Right ventricle myocardium superior (tissue), 1 donor: Measurements from ENCODE around the gene HGD. TPM values are rescaled to one million over a fixed set of nuclear protein-coding genes. Genes with fewer than 3 reads are reported as not detected.
"Not testable (repeated sequence)": the region's sequence is repeated elsewhere in the genome, so short reads cannot be mapped to it uniquely, and the experiment has no call there.

Source experiments
- ATAC-seq: fragments of 200-7000 bp; cut with Tn5 transposase; one replicate; pipeline ENCODE4 v1.9.1; 2020; ENCODE audit warnings: mild to moderate bottlenecking; ENCODE audit not compliant: poor library complexity
- DNase-seq: peaks from one replicate; pipeline ENCODE4 v3.0.0-alpha.2; 2020
- intact Hi-C: fragments of 100-400 bp; cut with DNase I; formaldehyde crosslinking; loops from one replicate; pipeline ENCODE4 v1.11.2; 2022
- long read RNA-seq: library from polyadenylated mRNA; unstranded; transcript quantifications from one replicate; pipeline ENCODE4 v2.0.0, GENCODE V29; 2021
- total RNA-seq: library from RNA; stranded (reverse); fragmentation: NEBNext Ultra II Directional; extraction: Animal tissue kit (Norgen Biotek cat#: 25700); gene quantifications from one replicate; pipeline ENCODE4 v1.2.1, GENCODE V29; 2021
- donor health status: DM: no; HTN: yes; CAD: no; lungs with severe emphysema.

HGD gene, protein sequence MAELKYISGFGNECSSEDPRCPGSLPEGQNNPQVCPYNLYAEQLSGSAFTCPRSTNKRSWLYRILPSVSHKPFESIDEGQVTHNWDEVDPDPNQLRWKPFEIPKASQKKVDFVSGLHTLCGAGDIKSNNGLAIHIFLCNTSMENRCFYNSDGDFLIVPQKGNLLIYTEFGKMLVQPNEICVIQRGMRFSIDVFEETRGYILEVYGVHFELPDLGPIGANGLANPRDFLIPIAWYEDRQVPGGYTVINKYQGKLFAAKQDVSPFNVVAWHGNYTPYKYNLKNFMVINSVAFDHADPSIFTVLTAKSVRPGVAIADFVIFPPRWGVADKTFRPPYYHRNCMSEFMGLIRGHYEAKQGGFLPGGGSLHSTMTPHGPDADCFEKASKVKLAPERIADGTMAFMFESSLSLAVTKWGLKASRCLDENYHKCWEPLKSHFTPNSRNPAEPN
- total RNA-seq, result not detected
- long read RNA-seq, result 0 reads

DNA sequence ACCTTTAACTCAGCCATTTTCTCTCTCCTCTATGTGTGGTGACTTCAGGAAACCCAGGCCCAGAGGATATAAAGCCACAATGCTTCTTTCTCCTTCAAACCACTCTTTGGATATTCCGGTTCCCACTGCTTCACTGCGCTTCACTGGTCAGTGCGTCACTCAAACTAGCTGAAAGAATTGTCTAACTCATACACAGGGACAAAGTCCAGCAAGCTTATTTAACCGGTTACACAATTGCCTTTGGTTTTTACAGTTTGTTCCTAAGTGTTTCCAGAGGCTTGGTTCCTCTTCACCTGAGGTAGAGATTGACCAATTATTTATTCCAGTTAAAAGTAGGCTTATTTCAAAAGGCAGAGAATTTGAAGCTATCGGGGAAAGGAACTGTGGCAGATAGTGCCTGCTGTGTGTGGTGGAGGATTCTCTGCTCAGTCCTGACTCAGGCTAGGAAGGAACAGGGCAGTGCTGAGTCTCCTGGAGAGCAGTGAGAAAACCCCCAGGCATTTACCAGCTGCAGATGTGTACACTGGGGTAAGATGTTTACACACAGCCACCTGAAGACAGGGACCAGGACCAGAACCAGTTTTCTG is at the start of gene HGD:
TSS of gene HGD (minus strand) at position 145 of the 587 bp plus-strand sequence. CDS start at position 17, 128 bp downstream.
- ATAC-seq (no peak), DNase-seq (no peak)
- intact Hi-C loops, result no loop called here

DNA sequence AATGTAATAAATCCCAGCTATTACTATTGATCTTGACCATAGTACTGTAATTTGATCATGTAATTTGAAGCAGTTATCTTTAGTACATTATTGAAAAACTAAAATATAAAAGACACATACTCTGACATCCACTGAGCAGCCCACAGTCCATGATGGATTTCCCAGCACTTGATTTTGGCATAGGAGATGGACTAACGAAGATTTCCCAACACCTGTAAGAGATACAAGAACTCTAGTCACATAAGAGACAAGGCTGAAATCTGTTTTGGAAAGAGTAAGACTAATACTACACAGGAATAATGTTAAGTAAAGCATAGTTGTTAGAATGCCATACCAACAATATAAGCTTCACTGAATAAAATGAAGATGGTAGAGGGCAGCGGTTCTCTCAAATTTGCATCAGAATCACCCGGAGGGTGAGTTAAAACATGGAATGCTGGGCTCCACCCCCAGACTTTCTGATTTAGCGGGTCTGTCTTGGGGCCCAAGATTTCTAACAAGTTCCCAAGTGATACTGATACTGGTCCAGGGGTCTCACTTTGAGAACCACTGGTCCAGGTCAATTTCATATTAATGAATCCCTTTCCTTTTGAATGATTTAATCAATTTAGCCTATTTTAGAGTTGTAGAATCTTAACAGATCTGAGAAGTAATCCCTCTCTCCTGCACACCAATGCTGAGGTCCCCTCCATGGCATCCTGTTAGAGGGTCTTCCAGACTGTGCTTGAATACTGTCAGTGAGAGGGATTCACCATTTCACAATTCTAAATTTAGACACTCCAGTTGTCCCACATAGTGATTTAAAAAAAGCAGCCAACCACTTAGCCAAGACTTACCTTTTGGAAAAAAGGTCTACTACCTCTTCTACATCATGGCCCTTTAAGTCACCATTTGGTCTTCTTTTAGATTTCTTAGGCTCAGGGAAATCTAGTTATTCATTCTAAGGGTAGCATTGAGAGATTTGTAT is 48.8 kb upstream of the HGD start:
- intact Hi-C loops, result no loop called here
- ATAC-seq, result no peak
- no peak for DNase-seq

DNA sequence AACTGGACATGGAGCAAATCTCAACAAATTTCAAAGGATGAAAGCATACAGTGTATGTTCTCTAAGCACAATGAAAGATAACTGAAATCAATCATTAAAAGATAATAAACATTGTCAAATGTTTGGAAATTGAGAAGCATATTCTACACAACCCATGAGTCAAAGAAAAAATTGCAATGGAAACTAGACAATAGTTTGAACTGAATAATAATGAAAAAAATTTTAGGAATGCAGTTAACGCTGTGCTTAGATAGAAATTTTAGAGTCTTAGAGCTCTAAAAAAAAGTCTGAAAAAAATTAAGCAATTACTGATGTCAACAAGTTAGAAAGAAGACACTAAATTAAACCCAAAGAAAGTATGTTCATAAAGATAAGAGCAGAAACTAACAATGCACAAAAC is 44.8 kb upstream of the HGD start:
- ATAC-seq (no peak), DNase-seq (no peak)
- intact Hi-C loops, result no loop called here

DNA sequence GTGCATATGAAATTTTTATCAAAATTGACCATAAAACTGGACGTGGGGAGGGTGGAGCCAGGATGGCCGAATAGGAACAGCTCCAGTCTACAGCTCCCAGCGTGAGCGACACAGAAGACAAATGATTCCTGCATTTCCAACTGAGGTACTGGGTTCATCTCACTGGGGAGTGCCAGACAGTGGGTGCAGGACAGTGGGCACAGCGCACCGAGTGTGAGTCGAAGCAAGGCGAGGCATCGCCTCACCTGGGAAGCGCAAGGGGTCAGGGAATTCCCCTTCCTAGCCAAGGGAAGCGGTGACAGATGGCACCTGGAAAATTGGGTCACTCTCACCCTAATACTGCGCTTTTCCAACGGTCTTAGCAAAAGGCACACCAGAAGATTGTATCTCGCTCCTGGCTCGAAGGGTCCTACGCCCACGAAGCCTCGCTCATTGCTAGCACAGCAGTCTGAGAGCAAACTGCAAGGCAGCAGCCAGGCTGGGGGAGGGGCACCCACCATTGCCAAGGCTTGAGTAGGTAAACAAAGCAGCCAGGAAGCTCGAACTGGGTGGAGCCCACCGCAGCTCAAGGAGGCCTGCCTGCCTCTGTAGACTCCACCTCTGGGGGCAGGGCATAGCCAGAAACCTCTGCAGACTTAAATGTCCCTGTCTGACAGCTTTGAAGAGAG is 37.3 kb upstream of the HGD start:
- DNase-seq, result peak; percentile 65
- ATAC-seq, intact Hi-C loops: not testable (repeated sequence)

DNA sequence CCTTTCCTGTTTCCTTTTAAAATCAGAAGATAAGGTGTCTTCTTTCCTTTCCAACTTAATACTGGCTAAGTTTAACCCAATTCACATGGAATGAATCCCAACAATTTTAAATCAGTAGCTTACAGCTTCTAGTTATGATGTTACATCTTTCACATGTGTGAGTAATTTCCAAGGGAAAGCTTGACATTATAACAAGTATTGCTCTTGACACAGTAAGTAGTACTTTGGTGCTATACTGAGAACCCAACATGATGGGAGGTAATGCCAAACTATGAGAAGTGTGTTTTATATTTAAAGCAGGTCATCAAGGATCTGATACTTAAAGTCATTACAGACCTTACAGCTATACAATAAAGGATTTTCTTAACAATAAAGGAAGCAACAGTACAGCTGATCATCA is 31.2 kb upstream of the HGD start:
- intact Hi-C loops, result no loop called here
- ATAC-seq, result no peak
- no peak for DNase-seq

- ATAC-seq, result no peak
- intact Hi-C loops, result no loop called here
- no peak for DNase-seq
Observed at GRCh38 chr3:120710369-120710768, 28.3 kb upstream of the HGD start.

GRCh38 chr3:120708408-120708807 is 26.4 kb upstream of the HGD start:
- intact Hi-C loops, result no loop called here
- ATAC-seq (no peak), DNase-seq (no peak)

GRCh38 chr3:120706950-120707349 is 24.9 kb upstream of the HGD start:
- intact Hi-C loops, result no loop called here
- ATAC-seq, result no peak
- DNase-seq, result no peak

DNA sequence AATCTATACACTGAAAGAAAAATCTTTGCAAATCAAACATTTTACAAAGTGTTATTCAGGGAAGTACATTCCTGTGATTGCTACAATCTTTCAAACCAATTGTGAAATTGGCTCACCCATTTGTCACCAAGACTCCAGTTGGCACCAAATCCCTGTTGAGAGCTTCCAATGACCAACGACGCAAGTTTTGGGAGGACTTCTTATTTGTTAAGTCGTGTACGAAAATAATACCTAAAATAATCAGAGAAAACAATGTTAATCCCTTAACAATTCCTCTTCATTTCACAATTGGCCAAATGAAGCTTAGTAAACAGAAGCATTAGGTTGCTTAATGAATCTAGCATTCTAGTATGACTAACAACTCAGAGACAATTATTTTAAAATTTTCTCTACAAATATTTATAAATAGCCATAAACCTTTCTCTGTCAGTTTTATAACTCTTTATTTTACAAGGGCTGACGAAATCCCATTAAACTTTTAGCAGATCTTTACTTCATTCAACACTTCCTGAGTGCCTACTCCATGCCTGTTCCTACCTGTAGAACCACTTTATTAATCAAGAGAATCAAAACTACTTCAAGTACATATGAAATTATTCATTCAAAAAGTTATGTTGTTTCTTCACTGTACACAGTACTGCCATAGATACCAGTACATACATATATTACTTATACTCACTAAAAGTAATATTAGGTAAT is 24.0 kb upstream of the HGD start:
- DNase-seq (no peak), ATAC-seq (no peak)
- intact Hi-C loops, result no loop called here

GRCh38 chr3:120699333-120699732 is 17.3 kb upstream of the HGD start:
- ATAC-seq (no peak), DNase-seq (no peak)
- intact Hi-C loops, result no loop called here

- no peak for ATAC-seq
- intact Hi-C loops, result no loop called here
- no peak for DNase-seq
Observed at GRCh38 chr3:120693439-120694171, 11.6 kb upstream of the HGD start.

- intact Hi-C loops, result no loop called here
- DNase-seq (no peak), ATAC-seq (no peak)
Observed at GRCh38 chr3:120689395-120689794, 7.4 kb upstream of the HGD start.

GRCh38 chr3:120688121-120688520 is 6.1 kb upstream of the HGD start:
- intact Hi-C loops, result no loop called here
- ATAC-seq (no peak), DNase-seq (no peak)

- DNase-seq (no peak), ATAC-seq (no peak)
- intact Hi-C loops, result no loop called here
Observed at GRCh38 chr3:120685411-120685810, 3.4 kb upstream of the HGD start.

DNA sequence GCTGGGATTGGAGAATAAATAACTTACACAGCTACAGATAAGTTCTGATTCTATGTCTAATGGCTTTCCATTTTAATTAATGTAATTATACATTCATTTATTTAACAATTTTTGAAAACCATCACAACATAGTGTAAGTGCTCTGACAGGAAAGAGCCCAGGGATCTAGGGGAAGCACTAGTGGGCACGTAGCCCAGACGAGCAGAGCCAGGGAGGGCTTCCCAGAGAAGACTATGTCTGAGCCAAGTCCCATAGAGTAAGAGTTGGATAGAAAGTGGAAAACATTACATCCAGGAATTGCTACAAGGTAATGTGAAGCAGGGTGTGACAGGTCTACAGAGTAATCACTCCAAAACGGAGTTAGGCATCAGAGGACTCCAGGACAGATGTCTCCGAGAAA is 2.9 kb upstream of the HGD start:
- no peak for DNase-seq
- ATAC-seq, result no peak
- intact Hi-C loops, result no loop called here

- no peak for ATAC-seq
- intact Hi-C loops, result no loop called here
- DNase-seq, result no peak
Observed at GRCh38 chr3:120683671-120684301, 1.7 kb upstream of the HGD start.

DNA sequence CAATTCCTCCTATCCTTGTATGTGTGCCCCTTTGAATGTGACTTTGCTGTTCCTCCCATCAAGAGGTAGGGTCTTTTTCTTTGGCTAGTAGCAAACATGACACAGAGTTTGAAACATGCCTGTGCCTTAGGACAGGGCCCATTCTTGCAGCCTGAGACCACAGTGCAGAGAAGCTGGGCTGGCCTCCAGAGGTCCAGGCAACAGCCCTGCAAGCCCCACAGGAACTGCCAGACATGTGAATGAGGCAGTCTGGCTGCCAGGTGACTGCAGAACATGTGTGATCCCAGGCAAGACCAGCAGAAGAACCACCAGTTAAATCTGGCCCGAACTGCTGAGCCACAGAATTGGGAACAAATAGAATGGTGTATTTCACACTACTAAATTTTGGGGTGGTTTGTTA is 1.2 kb upstream of the HGD start:
- DNase-seq (peak; percentile 31), ATAC-seq (peak; percentile 38)
- intact Hi-C loops, result no loop called here
